Measurements from ENCODE around the gene RFNG. TPM values are rescaled to one million over a fixed set of nuclear protein-coding genes. Genes with fewer than 3 reads are reported as not detected.
A peak's percentile ranks its signal among the peaks of the same experiment; 100 is the strongest.

Gene RFNG
- total and polyA plus RNA-seq, 2 of the 13 experiments (the other 11 are each of a cell fraction or from before 2014, with no cell fraction given) = 61.4 to 64.0 TPM

- ATAC-seq (peak; percentile 40), DNase-seq (ENCODE audit: low spot score) (no peak), FAIRE-seq (no peak)
- no peaks in the 10 kb centered on the region for H4K20me1 ChIP-seq (ENCODE audit: insufficient read depth, low read length)
- in situ Hi-C loops (cut with HindIII; ENCODE audit: extremely low pct_ligation_motif_present, low pct_unique_long_range_greater_than_20kb) (no loop called here), intact Hi-C loops (cut with micrococcal nuclease; ENCODE audit: unreplicated experiment) (no loop called here)
- BruUV-seq (replicated peaks) = no TSS peak
- peaks cover 41% of the 10 kb centered on the region for H3K4me1 ChIP-seq (ENCODE audit: insufficient read depth, low read length)
- H3K9me3 ChIP-seq (ENCODE audit: low read length) = no peaks in the 10 kb centered on the region
- H3K27ac ChIP-seq (ENCODE audit: extremely low read length, insufficient read depth, low read length) = no peak overlapping the region
- H3K27me3 ChIP-seq (ENCODE audit: control insufficient read depth in 1 of 2, insufficient read depth in 2 of 2, low read length in 2 of 2) = no peaks in the 10 kb centered on the region
- ChIA-PET POLR2A (no interaction called here), CTCF (ENCODE audit: low intra/inter-chr PET ratio, low total read pairs) (no interaction called here)
- H3K4me2 ChIP-seq (ENCODE audit: low read depth, low read length) = no peak overlapping the region
- H3K9ac ChIP-seq (ENCODE audit: insufficient read depth, low read depth, low read length) = no peak overlapping the region
- H2AFZ ChIP-seq (ENCODE audit: low read length) = no peak overlapping the region
- H3K36me3 ChIP-seq (replicated peaks in 1 of 2; ENCODE audit: control insufficient read depth in 1 of 2, insufficient read depth in 2 of 2, low read length in 2 of 2) = peaks cover 35 to 54% of the 10 kb centered on the region in 2 experiments
- 97% methylated on average over 19 of the region's 24 CpGs for WGBS (ENCODE audit: low lambda C conversion rate)
- H3K4me3 ChIP-seq (replicated peaks in 1 of 3; ENCODE audit: insufficient read depth in 1 of 3, low read depth in 2 of 3, low read length in 3 of 3) = no peak overlapping the region
- H3K79me2 ChIP-seq (ENCODE audit: insufficient read depth, low read length) = peaks cover 20% of the 10 kb centered on the region
- no peak for TF ChIP-seq FOXM1 (CRISPR knock-in tag; IDR thresholded peaks at IDR 0.05)
- TF ChIP-seq NFKB2 (CRISPR knock-in tag; IDR thresholded peaks at IDR 0.05; ENCODE audit: borderline replicate concordance) = peak; percentile 30; the same call in 1 of the 2 replicates
- TF ChIP-seq SYNCRIP (IDR thresholded peaks at IDR 0.05; ENCODE audit: insufficient read depth, low read depth, low read length) = no peak
- TF ChIP-seq DZIP1 (CRISPR knock-in tag; IDR thresholded peaks at IDR 0.05) = no peak
- TF ChIP-seq ZNF687 (CRISPR knock-in tag; IDR thresholded peaks at IDR 0.05) = peak; percentile 35; the same call in 1 of the 2 replicates
- TF ChIP-seq ZNF512 (CRISPR knock-in tag; IDR thresholded peaks at IDR 0.05) = 0 out of 2 replicates have a peak, but pooled peaks have one; percentile 31
- TF ChIP-seq ZNF788 (CRISPR knock-in tag; IDR thresholded peaks at IDR 0.05; ENCODE audit: borderline replicate concordance) = no peak
- TF ChIP-seq ELF1 (CRISPR knock-in tag; IDR thresholded peaks at IDR 0.05) = no peak
- no peak for TF ChIP-seq FLYWCH1 (CRISPR knock-in tag; IDR thresholded peaks at IDR 0.05)
- TF ChIP-seq EZH2 (conservative IDR thresholded peaks at IDR 0.05; ENCODE audit: low read depth, low read length) = no peak
- TF ChIP-seq ZNF724P (CRISPR knock-in tag; IDR thresholded peaks at IDR 0.05; ENCODE audit: borderline replicate concordance) = no peak
- TF ChIP-seq CTCF (CRISPR knock-in tag; IDR thresholded peaks at IDR 0.05) = peak; percentile 56
These were observed 10.7 kb upstream of the RFNG start for GRCh38 chr17:82062076-82062983.
